HEK293 (cell line): Measurements from ENCODE around the gene ATP5PO.

Experiments used
- CTCF ChIA-PET: fragments of 350-600 bp; formaldehyde crosslinking; extraction: SDS; loops from one replicate; lab custom pipeline; 2021; ENCODE audit warnings: antibody characterized with exemption; lab: Yijun Ruan, JAX
- POLR2A ChIA-PET: fragments of 300-600 bp; formaldehyde crosslinking; extraction: SDS; loops from one replicate; lab custom pipeline; 2020; ENCODE audit warnings: antibody characterized with exemption, inconsistent platforms; lab: Yijun Ruan, JAX
- H3K27ac ChIP-seq: fragments of 200-500 bp; sonication (Bioruptor generic); 2 replicates; pipeline ENCODE4 v1.5.1; 2014; ENCODE audit warnings: low read depth, low read length, control low read depth, inconsistent platforms; ENCODE audit errors: extremely low read depth
- H3K36me3 ChIP-seq, 2 experiments: fragments of 200-500 bp in 1 of 2; sonication (Bioruptor generic) in 1 of 2; 1 replicate in 1 of 2; 2 replicates in 1 of 2; pipeline ENCODE4 v1.5.1; 2014 to 2017; ENCODE audit warnings: inconsistent platforms in 2 of 2, low read length in 2 of 2; ENCODE audit not compliant: control insufficient read depth in 2 of 2, insufficient read depth in 1 of 2
- H3K4me1 ChIP-seq: fragments of 200-500 bp; sonication (Bioruptor generic); 2 replicates; pipeline ENCODE4 v1.5.1; 2014; ENCODE audit warnings: mild to moderate bottlenecking, low read length, inconsistent platforms; ENCODE audit not compliant: control insufficient read depth, insufficient read depth
- H3K4me3 ChIP-seq: 2 replicates; pipeline ENCODE4 v1.5.1; 2011; ENCODE audit warnings: low read depth, mild to moderate bottlenecking, control low read depth, low read length, moderate library complexity
- H3K9me3 ChIP-seq: fragments of 200-500 bp; sonication (Bioruptor generic); 2 replicates; pipeline ENCODE4 v1.5.1; 2014; ENCODE audit warnings: low read depth, low read length, inconsistent platforms; ENCODE audit not compliant: control insufficient read depth, insufficient read depth
- EGR2 ChIP-seq: fragments of 450-650 bp; formaldehyde crosslinking; IDR thresholded peaks from 2 replicates; pipeline ENCODE4 v1.5.1; 2016; ENCODE audit warnings: low read depth, missing biosample characterization, missing genetic modification characterization
- GLI4 ChIP-seq: fragments of 450-650 bp; formaldehyde crosslinking; IDR thresholded peaks from 2 replicates; pipeline ENCODE4 v1.5.1; 2016; ENCODE audit warnings: missing biosample characterization, missing genetic modification characterization
- IKZF3 ChIP-seq: fragments of 450-650 bp; IDR thresholded peaks from 2 replicates; pipeline ENCODE4 v1.5.0; 2018; ENCODE audit warnings: missing biosample characterization, mild to moderate bottlenecking, missing genetic modification characterization, moderate library complexity
- KLF9 ChIP-seq: fragments of 450-650 bp; formaldehyde crosslinking; IDR thresholded peaks from 2 replicates; pipeline ENCODE4 v1.5.1; 2016; ENCODE audit warnings: missing biosample characterization, missing genetic modification characterization, low read depth
- TCF7L2 ChIP-seq: IDR thresholded peaks from 2 replicates; pipeline ENCODE4 v1.6.1; 2011; ENCODE audit warnings: low read depth, mild to moderate bottlenecking, inconsistent platforms, low read length, moderate library complexity, borderline replicate concordance
- ZBTB21 ChIP-seq: fragments of 450-650 bp; formaldehyde crosslinking; IDR thresholded peaks from 2 replicates; pipeline ENCODE4 v1.5.1; 2017; ENCODE audit warnings: missing biosample characterization, missing genetic modification characterization
- ZFP41 ChIP-seq: fragments of 450-650 bp; formaldehyde crosslinking; IDR thresholded peaks from 2 replicates; pipeline ENCODE4 v1.5.1; 2016; ENCODE audit warnings: missing biosample characterization, missing genetic modification characterization, borderline replicate concordance
- ZNF112 ChIP-seq: fragments of 450-650 bp; formaldehyde crosslinking; IDR thresholded peaks from 2 replicates; pipeline ENCODE4 v1.5.0; 2017; ENCODE audit warnings: missing biosample characterization, missing genetic modification characterization
- ZNF114 ChIP-seq: fragments of 450-650 bp; formaldehyde crosslinking; IDR thresholded peaks from 2 replicates; pipeline ENCODE4 v1.5.0; 2017; ENCODE audit warnings: missing biosample characterization, missing genetic modification characterization
- ZNF121 ChIP-seq: fragments of 450-650 bp; formaldehyde crosslinking; IDR thresholded peaks from 2 replicates; pipeline ENCODE4 v1.5.1; 2016; ENCODE audit warnings: missing biosample characterization, missing genetic modification characterization
- ZNF133 ChIP-seq: fragments of 450-650 bp; formaldehyde crosslinking; IDR thresholded peaks from 2 replicates; pipeline ENCODE4 v1.5.1; 2016; ENCODE audit warnings: missing biosample characterization, missing genetic modification characterization
- ZNF155 ChIP-seq: fragments of 450-650 bp; formaldehyde crosslinking; IDR thresholded peaks from 2 replicates; pipeline ENCODE4 v1.5.1; 2016; ENCODE audit warnings: missing biosample characterization, missing genetic modification characterization
- ZNF311 ChIP-seq: fragments of 450-650 bp; formaldehyde crosslinking; IDR thresholded peaks from 2 replicates; pipeline ENCODE4 v1.5.1; 2017; ENCODE audit warnings: missing biosample characterization, missing genetic modification characterization, borderline replicate concordance
- ZNF404 ChIP-seq: fragments of 450-650 bp; formaldehyde crosslinking; IDR thresholded peaks from 2 replicates; pipeline ENCODE4 v1.5.1; 2017; ENCODE audit warnings: missing biosample characterization, missing genetic modification characterization
- ZNF433 ChIP-seq: fragments of 450-650 bp; formaldehyde crosslinking; IDR thresholded peaks from 2 replicates; pipeline ENCODE4 v1.5.1; 2016; ENCODE audit warnings: missing biosample characterization, missing genetic modification characterization, low read depth
- ZNF660 ChIP-seq: fragments of 450-650 bp; IDR thresholded peaks from 2 replicates; pipeline ENCODE4 v1.5.1; 2018; ENCODE audit warnings: missing biosample characterization, mild to moderate bottlenecking, missing genetic modification characterization
- ZNF792 ChIP-seq: fragments of 450-650 bp; formaldehyde crosslinking; IDR thresholded peaks from 2 replicates; pipeline ENCODE4 v1.5.1; 2016; ENCODE audit warnings: missing biosample characterization, missing genetic modification characterization
- ZSCAN23 ChIP-seq: fragments of 450-650 bp; formaldehyde crosslinking; IDR thresholded peaks from 2 replicates; pipeline ENCODE4 v1.5.1; 2016; ENCODE audit warnings: missing biosample characterization, missing genetic modification characterization
- TF ChIP-seq, protein P1 (sequence below): fragments of 450-650 bp; formaldehyde crosslinking; IDR thresholded peaks from 2 replicates; pipeline ENCODE4 v1.5.1; 2016; ENCODE audit warnings: missing biosample characterization, missing genetic modification characterization, low read depth
- TF ChIP-seq, protein P2 (sequence below): fragments of 450-650 bp; formaldehyde crosslinking; IDR thresholded peaks from 2 replicates; pipeline ENCODE4 v1.5.1; 2016; ENCODE audit warnings: missing biosample characterization, missing genetic modification characterization
- TF ChIP-seq, protein P3 (sequence below): fragments of 450-650 bp; formaldehyde crosslinking; IDR thresholded peaks from 2 replicates; pipeline ENCODE4 v1.5.1; 2017; ENCODE audit warnings: missing biosample characterization, missing genetic modification characterization

The ATP5PO gene

DNA sequence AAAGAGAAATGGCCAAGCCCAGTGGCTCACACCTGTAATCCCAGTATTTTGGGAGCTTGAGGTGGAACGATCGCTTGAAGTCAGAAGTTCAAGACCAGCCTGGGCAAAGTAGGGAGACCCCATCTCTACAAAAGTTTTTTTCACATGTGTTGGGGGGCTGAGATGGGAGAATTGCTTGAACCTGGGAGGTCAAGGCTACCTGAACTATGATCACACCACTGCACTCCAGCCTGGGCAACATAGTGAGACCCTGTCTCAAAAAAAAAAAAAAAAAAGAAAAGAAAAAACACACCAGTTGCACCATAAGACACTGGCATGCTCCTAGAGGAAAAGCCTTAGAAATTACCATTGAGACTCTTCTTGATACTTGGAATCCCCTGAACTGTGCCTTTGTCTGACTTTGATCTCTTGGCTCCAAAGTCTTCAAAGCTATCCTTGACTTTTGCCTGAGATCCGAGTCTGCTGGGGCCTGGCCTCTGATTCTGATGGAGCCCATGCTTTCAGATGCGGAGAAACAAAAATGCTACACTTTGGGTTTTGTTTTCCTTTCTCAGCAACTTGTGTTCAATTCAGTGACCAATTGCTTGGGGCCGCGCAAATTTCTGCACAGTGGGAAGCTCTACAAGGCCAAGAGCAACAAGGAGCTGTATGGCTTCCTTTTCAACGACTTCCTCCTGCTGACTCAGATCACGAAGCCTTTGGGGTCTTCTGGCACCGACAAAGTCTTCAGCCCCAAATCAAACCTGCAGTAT is 33.7 kb downstream of the ATP5PO start:
- CTCF ChIA-PET: interaction anchor here (0.6 to 0.9 kb wide), 2 partner anchors 20 to 1191 kb away, joined by 3 to 4 read pairs; no protein-coding TSS in a partner anchor
- TF ChIP-seq ZNF121 (tag by site-specific recombination): 0 out of 2 replicates have a peak, but pooled peaks have one; percentile 52
- no peak for TF ChIP-seq ZNF112 (tag by site-specific recombination)
- TF ChIP-seq ZNF155 (tag by site-specific recombination): no peak
- no peak for TF ChIP-seq ZBTB21 (tag by site-specific recombination)
- no peak for TF ChIP-seq KLF9 (tag by site-specific recombination)
- TF ChIP-seq, all 188 proteins: peak for 1
- Histone ChIP-seq H3K4me1 (no peaks in the 10 kb centered on the region), H3K36me3 (no peaks in the 10 kb centered on the region), H3K4me3 (no peak overlapping the region), H3K27ac (no peak overlapping the region), H3K9me3 (no peaks in the 10 kb centered on the region)
- POLR2A ChIA-PET: no interaction called here

DNA sequence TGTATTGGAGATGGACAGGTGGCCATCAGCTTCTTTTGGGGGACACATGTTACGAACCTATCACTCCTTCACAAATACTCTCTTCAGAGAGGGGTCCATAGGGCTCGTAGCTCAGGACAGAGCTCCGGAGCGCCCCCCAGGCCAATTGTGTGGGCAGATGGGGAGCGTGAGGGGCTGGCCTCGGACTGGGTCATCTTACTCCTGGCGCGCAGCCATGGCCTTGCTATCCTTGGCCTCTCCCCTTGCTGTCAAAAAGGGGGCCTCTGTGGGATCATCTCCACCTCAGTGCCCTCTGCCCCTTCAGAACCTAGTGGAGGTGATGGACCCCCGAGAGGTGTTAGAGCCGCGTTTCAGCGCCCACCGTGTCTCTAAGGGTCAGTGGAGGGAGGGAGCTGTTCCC is 35.0 kb downstream of the ATP5PO start:
- TF ChIP-seq ZNF792 (tag by site-specific recombination) (no peak), ZNF433 (tag by site-specific recombination) (no peak), ZNF404 (tag by site-specific recombination) (no peak), EGR2 (tag by site-specific recombination) (no peak), ZNF311 (tag by site-specific recombination) (no peak), KLF9 (tag by site-specific recombination) (no peak), TCF7L2 (no peak), GLI4 (tag by site-specific recombination) (no peak), ZNF660 (tag by site-specific recombination) (no peak), ZNF112 (tag by site-specific recombination) (no peak), IKZF3 (tag by site-specific recombination) (no peak), ZNF114 (tag by site-specific recombination) (no peak), ZNF133 (tag by site-specific recombination) (no peak), ZSCAN23 (no peak), ZFP41 (no peak)
- TF ChIP-seq, protein P1, sequence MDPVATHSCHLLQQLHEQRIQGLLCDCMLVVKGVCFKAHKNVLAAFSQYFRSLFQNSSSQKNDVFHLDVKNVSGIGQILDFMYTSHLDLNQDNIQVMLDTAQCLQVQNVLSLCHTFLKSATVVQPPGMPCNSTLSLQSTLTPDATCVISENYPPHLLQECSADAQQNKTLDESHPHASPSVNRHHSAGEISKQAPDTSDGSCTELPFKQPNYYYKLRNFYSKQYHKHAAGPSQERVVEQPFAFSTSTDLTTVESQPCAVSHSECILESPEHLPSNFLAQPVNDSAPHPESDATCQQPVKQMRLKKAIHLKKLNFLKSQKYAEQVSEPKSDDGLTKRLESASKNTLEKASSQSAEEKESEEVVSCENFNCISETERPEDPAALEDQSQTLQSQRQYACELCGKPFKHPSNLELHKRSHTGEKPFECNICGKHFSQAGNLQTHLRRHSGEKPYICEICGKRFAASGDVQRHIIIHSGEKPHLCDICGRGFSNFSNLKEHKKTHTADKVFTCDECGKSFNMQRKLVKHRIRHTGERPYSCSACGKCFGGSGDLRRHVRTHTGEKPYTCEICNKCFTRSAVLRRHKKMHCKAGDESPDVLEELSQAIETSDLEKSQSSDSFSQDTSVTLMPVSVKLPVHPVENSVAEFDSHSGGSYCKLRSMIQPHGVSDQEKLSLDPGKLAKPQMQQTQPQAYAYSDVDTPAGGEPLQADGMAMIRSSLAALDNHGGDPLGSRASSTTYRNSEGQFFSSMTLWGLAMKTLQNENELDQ (tag by site-specific recombination): no peak
- TF ChIP-seq, protein P2, sequence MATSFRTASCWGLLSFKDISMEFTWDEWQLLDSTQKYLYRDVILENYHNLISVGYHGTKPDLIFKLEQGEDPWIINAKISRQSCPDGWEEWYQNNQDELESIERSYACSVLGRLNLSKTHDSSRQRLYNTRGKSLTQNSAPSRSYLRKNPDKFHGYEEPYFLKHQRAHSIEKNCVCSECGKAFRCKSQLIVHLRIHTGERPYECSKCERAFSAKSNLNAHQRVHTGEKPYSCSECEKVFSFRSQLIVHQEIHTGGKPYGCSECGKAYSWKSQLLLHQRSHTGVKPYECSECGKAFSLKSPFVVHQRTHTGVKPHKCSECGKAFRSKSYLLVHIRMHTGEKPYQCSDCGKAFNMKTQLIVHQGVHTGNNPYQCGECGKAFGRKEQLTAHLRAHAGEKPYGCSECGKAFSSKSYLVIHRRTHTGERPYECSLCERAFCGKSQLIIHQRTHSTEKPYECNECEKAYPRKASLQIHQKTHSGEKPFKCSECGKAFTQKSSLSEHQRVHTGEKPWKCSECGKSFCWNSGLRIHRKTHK: no peak
- TF ChIP-seq, protein P3, sequence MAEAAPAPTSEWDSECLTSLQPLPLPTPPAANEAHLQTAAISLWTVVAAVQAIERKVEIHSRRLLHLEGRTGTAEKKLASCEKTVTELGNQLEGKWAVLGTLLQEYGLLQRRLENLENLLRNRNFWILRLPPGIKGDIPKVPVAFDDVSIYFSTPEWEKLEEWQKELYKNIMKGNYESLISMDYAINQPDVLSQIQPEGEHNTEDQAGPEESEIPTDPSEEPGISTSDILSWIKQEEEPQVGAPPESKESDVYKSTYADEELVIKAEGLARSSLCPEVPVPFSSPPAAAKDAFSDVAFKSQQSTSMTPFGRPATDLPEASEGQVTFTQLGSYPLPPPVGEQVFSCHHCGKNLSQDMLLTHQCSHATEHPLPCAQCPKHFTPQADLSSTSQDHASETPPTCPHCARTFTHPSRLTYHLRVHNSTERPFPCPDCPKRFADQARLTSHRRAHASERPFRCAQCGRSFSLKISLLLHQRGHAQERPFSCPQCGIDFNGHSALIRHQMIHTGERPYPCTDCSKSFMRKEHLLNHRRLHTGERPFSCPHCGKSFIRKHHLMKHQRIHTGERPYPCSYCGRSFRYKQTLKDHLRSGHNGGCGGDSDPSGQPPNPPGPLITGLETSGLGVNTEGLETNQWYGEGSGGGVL (tag by site-specific recombination): no peak
- ChIA-PET CTCF (interaction anchor here (0.6 kb wide), 1 partner anchor 275 kb away, joined by 3 read pairs; no protein-coding TSS in a partner anchor), POLR2A (interaction anchor here (0.7 kb wide), 1 partner anchor 225 kb away, joined by 3 read pairs; no protein-coding TSS in a partner anchor)

More for the DNA sequence above, 35.0 kb downstream of the ATP5PO start:
- Histone ChIP-seq H3K4me1 (no peaks in the 10 kb centered on the region), H3K9me3 (no peaks in the 10 kb centered on the region), H3K27ac (no peak overlapping the region), H3K36me3 (no peaks in the 10 kb centered on the region), H3K4me3 (no peak overlapping the region)
